ENCODE data around the gene TBX15. TPM values are rescaled to one million over a fixed set of nuclear protein-coding genes. Genes with fewer than 3 reads are reported as not detected.

TBX15 gene
- total RNA-seq, 1 experiment from 2014 or later: 0.09 TPM

DNA sequence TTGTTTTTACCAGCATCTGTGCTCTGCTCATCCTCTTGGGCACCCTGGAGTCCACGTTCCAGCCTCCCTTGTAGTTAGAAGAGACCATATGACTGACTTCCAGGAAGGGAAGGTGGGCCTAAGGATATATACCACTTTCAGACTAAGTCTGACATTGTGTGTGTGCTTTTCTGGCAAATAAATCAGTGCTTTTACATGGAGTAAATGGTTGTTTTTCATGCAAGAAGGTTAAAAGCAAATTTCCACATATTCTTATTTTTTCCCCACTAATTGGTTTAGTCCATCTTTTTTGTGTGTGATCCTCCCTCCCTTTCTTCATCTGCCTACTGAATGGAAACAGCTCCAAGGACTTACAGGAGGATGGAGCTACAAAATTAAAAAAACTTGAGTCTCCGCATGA, 119.8 kb downstream of the TBX15 start:
- no peak overlapping the region for H3K4me3 Mint-ChIP-seq (ENCODE audit: unreplicated experiment)
- intact Hi-C loops (cut with micrococcal nuclease): no loop called here
- H3K36me3 Mint-ChIP-seq (ENCODE audit: insufficient read depth, unreplicated experiment): no peaks in the 10 kb centered on the region
- no peaks in the 10 kb centered on the region for H3K27me3 Mint-ChIP-seq (ENCODE audit: insufficient read depth, unreplicated experiment)
- no peak for DNase-seq (ENCODE audit: unreplicated experiment)
- no peaks in the 10 kb centered on the region for H3K4me1 Mint-ChIP-seq (ENCODE audit: insufficient read depth, unreplicated experiment)
- TF ChIP-seq, protein P1, sequence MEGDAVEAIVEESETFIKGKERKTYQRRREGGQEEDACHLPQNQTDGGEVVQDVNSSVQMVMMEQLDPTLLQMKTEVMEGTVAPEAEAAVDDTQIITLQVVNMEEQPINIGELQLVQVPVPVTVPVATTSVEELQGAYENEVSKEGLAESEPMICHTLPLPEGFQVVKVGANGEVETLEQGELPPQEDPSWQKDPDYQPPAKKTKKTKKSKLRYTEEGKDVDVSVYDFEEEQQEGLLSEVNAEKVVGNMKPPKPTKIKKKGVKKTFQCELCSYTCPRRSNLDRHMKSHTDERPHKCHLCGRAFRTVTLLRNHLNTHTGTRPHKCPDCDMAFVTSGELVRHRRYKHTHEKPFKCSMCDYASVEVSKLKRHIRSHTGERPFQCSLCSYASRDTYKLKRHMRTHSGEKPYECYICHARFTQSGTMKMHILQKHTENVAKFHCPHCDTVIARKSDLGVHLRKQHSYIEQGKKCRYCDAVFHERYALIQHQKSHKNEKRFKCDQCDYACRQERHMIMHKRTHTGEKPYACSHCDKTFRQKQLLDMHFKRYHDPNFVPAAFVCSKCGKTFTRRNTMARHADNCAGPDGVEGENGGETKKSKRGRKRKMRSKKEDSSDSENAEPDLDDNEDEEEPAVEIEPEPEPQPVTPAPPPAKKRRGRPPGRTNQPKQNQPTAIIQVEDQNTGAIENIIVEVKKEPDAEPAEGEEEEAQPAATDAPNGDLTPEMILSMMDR (IDR thresholded peaks at IDR 0.05; ENCODE audit: unreplicated experiment): no peak
- CTCF ChIA-PET: no interaction called here
- H3K9me3 Mint-ChIP-seq (ENCODE audit: unreplicated experiment): no peaks in the 10 kb centered on the region
- POLR2A ChIA-PET: no interaction called here
- H3K27ac Mint-ChIP-seq (ENCODE audit: low read depth, unreplicated experiment): no peak overlapping the region
- BruUV-seq (replicated peaks): no TSS peak

DNA sequence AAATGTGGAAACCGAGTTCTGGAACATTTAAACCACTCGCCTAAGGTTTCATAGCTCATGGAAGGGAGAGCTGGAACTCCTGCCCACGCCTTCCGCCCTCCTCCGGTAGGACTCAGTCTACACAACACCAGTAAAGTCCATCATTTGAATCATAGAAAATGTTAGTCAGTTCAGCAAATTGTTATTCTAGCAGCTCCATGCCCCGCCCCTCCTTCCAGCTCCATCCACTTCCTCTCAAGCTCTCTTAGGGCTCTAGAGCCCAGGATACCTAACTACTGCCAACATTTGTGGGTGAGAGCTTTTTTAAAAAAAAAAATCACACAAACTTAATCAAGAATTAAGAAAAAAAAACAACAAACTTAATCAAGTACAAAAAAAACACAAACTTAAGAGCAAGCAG, 121.8 kb downstream of the TBX15 start:
- Mint-ChIP-seq H3K4me1 (ENCODE audit: insufficient read depth, unreplicated experiment) (no peaks in the 10 kb centered on the region), H3K4me3 (ENCODE audit: unreplicated experiment) (no peak overlapping the region), H3K9me3 (ENCODE audit: unreplicated experiment) (no peaks in the 10 kb centered on the region), H3K27ac (ENCODE audit: low read depth, unreplicated experiment) (no peak overlapping the region), H3K27me3 (ENCODE audit: insufficient read depth, unreplicated experiment) (no peaks in the 10 kb centered on the region), H3K36me3 (ENCODE audit: insufficient read depth, unreplicated experiment) (no peaks in the 10 kb centered on the region)
- TF ChIP-seq, protein P1 (IDR thresholded peaks at IDR 0.05; ENCODE audit: unreplicated experiment): no peak
- ChIA-PET POLR2A (no interaction called here), CTCF (interaction anchor here (0.6 kb wide), 1 partner anchor 10 kb away, joined by 4 read pairs; no protein-coding TSS in a partner anchor)
- intact Hi-C loops (cut with micrococcal nuclease): no loop called here
- DNase-seq (ENCODE audit: unreplicated experiment): no peak
- BruUV-seq (replicated peaks): no TSS peak

DNA sequence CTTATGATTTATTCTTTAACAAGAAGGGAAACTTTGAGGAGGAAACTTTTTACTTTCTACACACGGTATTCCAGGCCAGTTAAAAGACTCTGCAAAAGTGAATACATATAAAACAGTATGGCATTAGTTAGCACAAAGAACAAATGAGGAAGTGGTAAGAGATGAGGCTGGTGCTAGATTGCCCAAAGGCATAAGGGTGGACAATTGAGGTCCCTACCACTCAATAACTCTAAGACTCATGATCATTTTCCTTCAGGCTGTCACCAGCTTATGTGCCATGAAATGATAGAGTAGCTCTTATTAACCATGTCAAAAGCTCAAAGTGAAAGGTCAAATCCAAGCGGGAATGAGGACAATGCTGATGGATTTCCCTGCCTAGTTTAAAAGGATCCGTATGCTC, 124.5 kb downstream of the TBX15 start:
- intact Hi-C loops (cut with micrococcal nuclease): no loop called here
- Mint-ChIP-seq H3K27ac (ENCODE audit: low read depth, unreplicated experiment) (no peak overlapping the region), H3K36me3 (ENCODE audit: insufficient read depth, unreplicated experiment) (no peaks in the 10 kb centered on the region), H3K27me3 (ENCODE audit: insufficient read depth, unreplicated experiment) (no peaks in the 10 kb centered on the region), H3K9me3 (ENCODE audit: unreplicated experiment) (no peaks in the 10 kb centered on the region), H3K4me3 (ENCODE audit: unreplicated experiment) (no peak overlapping the region), H3K4me1 (ENCODE audit: insufficient read depth, unreplicated experiment) (no peaks in the 10 kb centered on the region)
- ChIA-PET POLR2A (no interaction called here), CTCF (no interaction called here)
- TF ChIP-seq, protein P1 (IDR thresholded peaks at IDR 0.05; ENCODE audit: unreplicated experiment): no peak
- DNase-seq (ENCODE audit: unreplicated experiment): no peak
- no TSS peak for BruUV-seq (replicated peaks)

DNA sequence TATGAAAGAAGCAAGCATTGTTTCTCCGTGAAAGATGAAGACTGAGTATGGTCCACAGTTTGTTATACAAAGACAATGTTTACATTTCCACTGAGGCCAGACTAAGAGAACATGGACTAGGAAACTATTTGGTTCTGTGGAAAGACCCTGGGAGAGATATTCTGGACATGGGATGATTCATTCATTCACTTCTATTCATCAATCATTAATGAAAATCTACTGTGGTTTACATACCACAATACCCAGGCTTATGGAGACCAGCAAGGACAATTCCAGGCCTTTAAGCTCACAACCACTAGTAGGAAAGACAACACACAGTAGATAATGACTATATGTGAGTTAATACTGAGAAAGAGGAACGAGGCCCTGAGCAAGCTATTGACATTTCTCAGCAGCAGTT, 125.4 kb downstream of the TBX15 start:
- H3K36me3 Mint-ChIP-seq (ENCODE audit: insufficient read depth, unreplicated experiment): no peaks in the 10 kb centered on the region
- CTCF ChIA-PET: interaction anchor here (0.6 kb wide), 1 partner anchor 10 kb away, joined by 4 read pairs; no protein-coding TSS in a partner anchor
- POLR2A ChIA-PET: no interaction called here
- H3K4me1 Mint-ChIP-seq (ENCODE audit: insufficient read depth, unreplicated experiment): no peaks in the 10 kb centered on the region
- no peaks in the 10 kb centered on the region for H3K9me3 Mint-ChIP-seq (ENCODE audit: unreplicated experiment)
- DNase-seq (ENCODE audit: unreplicated experiment): no peak
- TF ChIP-seq, protein P1 (IDR thresholded peaks at IDR 0.05; ENCODE audit: unreplicated experiment): no peak
- no peak overlapping the region for H3K27ac Mint-ChIP-seq (ENCODE audit: low read depth, unreplicated experiment)
- no TSS peak for BruUV-seq (replicated peaks)
- no peaks in the 10 kb centered on the region for H3K27me3 Mint-ChIP-seq (ENCODE audit: insufficient read depth, unreplicated experiment)
- no peak overlapping the region for H3K4me3 Mint-ChIP-seq (ENCODE audit: unreplicated experiment)
- intact Hi-C loops (cut with micrococcal nuclease): no loop called here
